Gastroesophageal sphincter (tissue), 4 donors: Measurements from ENCODE around the gene SLC35G6. TPM values are rescaled to one million over a fixed set of nuclear protein-coding genes. Genes with fewer than 3 reads are reported as not detected.
A peak's percentile ranks its signal among the peaks of the same experiment; 100 is the strongest.
"Not testable (repeated sequence)": the region's sequence is repeated elsewhere in the genome, so short reads cannot be mapped to it uniquely, and the experiment has no call there.

Source experiments
- ATAC-seq: fragments of 150-250 bp; one replicate; pipeline ENCODE4 v1.9.1; 2016; ENCODE audit warnings: mild to moderate bottlenecking, moderate library complexity
- H3K27ac ChIP-seq, 4 donors: fragments of 200-600 bp; sonication (generic) in 3 of 4; 1 replicate in 3 of 4; 2 replicates in 1 of 4; pipeline ENCODE4 v1.5.1; 2016 to 2019
- H3K27me3 ChIP-seq: fragments of 200-600 bp; sonication (generic); one replicate; pipeline ENCODE4 v1.5.1; 2019
- H3K36me3 ChIP-seq, 2 donors: fragments of 200-600 bp; sonication (generic); one replicate each; pipeline ENCODE4 v1.5.1; 2019; ENCODE audit warnings: control low read depth in 1 of 2
- H3K4me1 ChIP-seq, 3 donors: fragments of 200-600 bp; sonication (generic); 1 replicate in 2 of 3; 2 replicates in 1 of 3; pipeline ENCODE4 v1.5.1; 2016 to 2019; ENCODE audit warnings: control low read depth in 2 of 3
- H3K4me3 ChIP-seq, 2 donors: fragments of 200-600 bp; sonication (generic); one replicate each; pipeline ENCODE4 v1.5.1; 2019; ENCODE audit warnings: mild to moderate bottlenecking in 1 of 2, moderate library complexity in 1 of 2
- H3K9me3 ChIP-seq, 3 donors: fragments of 200-600 bp; sonication (generic); one replicate each; pipeline ENCODE4 v1.5.1; 2017 to 2019; ENCODE audit warnings: control low read depth in 2 of 3
- EP300 ChIP-seq: sonication (generic); formaldehyde crosslinking; IDR thresholded peaks from one replicate; pipeline ENCODE4 v1.6.1; 2017; ENCODE audit warnings: antibody characterized with exemption, mild to moderate bottlenecking
- POLR2A ChIP-seq, 2 donors: fragments of 450-650 bp; IDR thresholded peaks; one replicate each; pipeline ENCODE4 v1.6.1; 2017; ENCODE audit warnings: antibody characterized with exemption in 2 of 2, mild to moderate bottlenecking in 2 of 2, moderate library complexity in 1 of 2
- POLR2AphosphoS5 ChIP-seq: sonication (generic); formaldehyde crosslinking; IDR thresholded peaks from one replicate; pipeline ENCODE4 v1.6.1; 2017; ENCODE audit warnings: antibody characterized with exemption
- WGBS, 2 donors: methylation state at CpG; one replicate each; pipeline ENCODE4 v1.1.5; 2018; ENCODE audit warnings: low coverage in 1 of 2; 5-methylcytosine and 5-hydroxymethylcytosine counted together
- total RNA-seq, 4 donors: library from RNA; depleted of rRNA; stranded (reverse); fragments of >200 nt; gene quantifications; one replicate each; pipeline ENCODE4 v1.1.0, GENCODE V29; 2016
- TF ChIP-seq, protein P1 (sequence below), 4 experiments: fragments of 200-600 bp in 2 of 4; fragments of 450-650 bp in 2 of 4; sonication (generic) in 1 of 4; IDR thresholded peaks; one replicate each; pipeline ENCODE4 v1.5.1; 2017 to 2019; ENCODE audit warnings: antibody characterized with exemption in 4 of 4, mild to moderate bottlenecking in 2 of 4, moderate library complexity in 2 of 4

Gene SLC35G6
- total RNA-seq, 4 donors from 2014 or later: not detected

DNA sequence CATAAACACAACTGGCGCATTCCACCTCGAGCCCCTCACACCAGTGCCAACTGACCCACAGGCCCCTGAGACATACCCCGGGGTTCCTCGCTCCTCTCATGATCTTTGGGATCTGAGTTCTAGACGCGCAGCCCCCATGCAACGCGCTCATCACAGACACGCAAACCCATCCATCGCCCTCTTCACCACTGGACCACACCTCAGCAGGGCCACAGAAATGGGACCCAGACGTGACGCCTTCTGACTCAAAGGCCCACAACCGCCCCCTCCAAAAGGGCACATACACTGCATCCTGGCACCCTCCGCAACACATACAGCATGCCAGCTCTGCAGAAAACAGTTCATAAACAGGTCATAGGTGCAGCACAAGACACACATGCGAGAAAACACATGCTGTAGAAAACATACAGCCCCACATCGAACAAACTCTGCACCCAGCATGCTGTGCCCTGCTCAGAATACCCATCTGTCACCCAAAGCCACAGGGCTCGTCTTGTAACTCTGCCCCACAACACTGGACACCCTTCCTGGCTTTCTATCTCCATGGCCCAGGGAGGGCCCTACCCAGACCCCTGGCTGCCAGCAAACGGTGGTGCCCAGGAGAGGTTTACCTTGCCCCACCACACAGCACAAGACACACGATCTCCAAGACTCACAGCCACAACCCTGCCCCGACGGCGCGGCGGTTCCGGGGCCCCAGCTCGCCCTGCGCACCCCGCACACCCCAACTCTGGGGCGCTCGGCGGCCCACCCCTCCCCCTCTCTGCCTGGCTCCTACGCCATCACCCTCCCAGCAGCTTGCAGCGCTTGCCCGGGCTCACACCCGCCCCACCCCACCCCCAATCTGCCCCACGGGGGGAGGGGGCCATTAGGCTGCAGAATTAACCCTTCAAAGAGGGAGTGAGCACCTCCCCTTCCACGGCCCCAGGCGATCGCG lies 2.7 kb upstream of the SLC35G6 start:
- ATAC-seq: peak; percentile 6

DNA sequence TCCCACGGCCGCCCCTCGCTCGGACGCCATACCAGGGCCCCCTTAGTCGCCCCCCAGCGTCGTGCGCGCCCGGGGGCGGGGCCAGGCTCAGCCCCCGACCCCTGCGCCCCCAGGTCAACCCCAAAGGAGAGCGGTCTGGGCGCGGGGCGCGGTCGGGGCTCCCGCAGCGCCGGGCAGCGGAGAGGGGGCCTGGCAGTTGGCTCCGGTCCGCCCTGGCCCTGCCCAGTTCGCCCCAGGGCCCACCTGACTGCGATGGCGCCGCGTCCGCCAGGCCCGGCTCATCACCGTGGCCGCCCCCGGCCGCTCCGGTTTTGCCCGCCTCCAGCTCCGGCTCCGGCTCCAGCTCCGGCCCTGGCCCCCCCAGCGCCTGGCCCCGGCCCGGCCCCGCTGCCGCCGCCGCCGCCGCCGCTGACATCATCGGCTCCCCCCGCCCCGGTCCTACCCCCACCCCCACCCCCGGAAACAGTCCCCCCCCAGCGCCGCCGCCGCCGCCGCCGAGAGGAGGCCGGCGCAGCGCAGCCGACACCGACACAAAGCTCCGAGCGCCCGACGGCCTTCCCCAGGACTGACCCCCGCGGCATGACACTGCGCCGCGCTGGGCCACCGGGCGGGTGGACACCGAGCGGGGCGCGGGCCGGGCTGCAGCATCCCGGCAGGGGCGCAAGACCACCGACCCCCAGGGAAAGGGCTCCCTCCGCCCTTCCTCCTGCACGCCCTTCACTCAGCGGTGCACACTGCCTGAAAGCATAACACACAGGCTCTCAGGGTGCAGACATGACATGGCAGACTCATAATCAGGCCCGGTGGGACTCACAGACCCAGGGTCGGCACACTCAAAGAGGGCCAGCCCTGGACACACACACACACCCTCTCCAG lies 1.8 kb upstream of the SLC35G6 start, which contains the start of gene ZBTB4:
ZBTB4 (minus strand) TSS at position 419 of the 876 bp plus-strand sequence. CDS start 12,830 bp downstream, outside the sequence.
- WGBS, 2 donors: no CpG with 5 or more reads among the region's 92 CpGs
- H3K9me3 ChIP-seq: no peaks in the 10 kb centered on the region
- ATAC-seq: peak; percentile 14
- no peak for TF ChIP-seq EP300
- peak; percentile 53 to 59 for TF ChIP-seq POLR2A (IDR thresholded peaks at IDR 0.05)
- peak; percentile 49 for TF ChIP-seq POLR2AphosphoS5
- H3K27ac ChIP-seq: peak within 1 kb of the TSS; percentile 99 to 100 (median 100)
- no peaks in the 10 kb centered on the region for H3K36me3 ChIP-seq
- H3K4me3 ChIP-seq: peak within 1 kb of the TSS; percentile 96 to 100
- H3K4me1 ChIP-seq: peaks cover 4 to 80% (median 39%) of the 10 kb centered on the region in 3 donors
- H3K27me3 ChIP-seq: no peaks in the 10 kb centered on the region

More for the DNA sequence above, 2.7 kb upstream of the SLC35G6 start:
- H3K4me1 ChIP-seq: peaks cover 4 to 89% (median 39%) of the 10 kb centered on the region in 3 donors
- peak overlapping the region; percentile 96 to 100 for H3K4me3 ChIP-seq
- no peak for TF ChIP-seq EP300
- no peak for TF ChIP-seq POLR2AphosphoS5
- no peak for TF ChIP-seq POLR2A (IDR thresholded peaks at IDR 0.05)
- TF ChIP-seq, protein P1, sequence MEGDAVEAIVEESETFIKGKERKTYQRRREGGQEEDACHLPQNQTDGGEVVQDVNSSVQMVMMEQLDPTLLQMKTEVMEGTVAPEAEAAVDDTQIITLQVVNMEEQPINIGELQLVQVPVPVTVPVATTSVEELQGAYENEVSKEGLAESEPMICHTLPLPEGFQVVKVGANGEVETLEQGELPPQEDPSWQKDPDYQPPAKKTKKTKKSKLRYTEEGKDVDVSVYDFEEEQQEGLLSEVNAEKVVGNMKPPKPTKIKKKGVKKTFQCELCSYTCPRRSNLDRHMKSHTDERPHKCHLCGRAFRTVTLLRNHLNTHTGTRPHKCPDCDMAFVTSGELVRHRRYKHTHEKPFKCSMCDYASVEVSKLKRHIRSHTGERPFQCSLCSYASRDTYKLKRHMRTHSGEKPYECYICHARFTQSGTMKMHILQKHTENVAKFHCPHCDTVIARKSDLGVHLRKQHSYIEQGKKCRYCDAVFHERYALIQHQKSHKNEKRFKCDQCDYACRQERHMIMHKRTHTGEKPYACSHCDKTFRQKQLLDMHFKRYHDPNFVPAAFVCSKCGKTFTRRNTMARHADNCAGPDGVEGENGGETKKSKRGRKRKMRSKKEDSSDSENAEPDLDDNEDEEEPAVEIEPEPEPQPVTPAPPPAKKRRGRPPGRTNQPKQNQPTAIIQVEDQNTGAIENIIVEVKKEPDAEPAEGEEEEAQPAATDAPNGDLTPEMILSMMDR (IDR thresholded peaks at IDR 0.05): no peak
- H3K9me3 ChIP-seq: no peaks in the 10 kb centered on the region
- no peaks in the 10 kb centered on the region for H3K27me3 ChIP-seq
- peak overlapping the region; percentile 99 to 100 (median 100) for H3K27ac ChIP-seq
- H3K36me3 ChIP-seq: no peaks in the 10 kb centered on the region
- 21 to 36% methylated on average over 10 to 12 of the region's 40 CpGs for WGBS, 2 donors

DNA sequence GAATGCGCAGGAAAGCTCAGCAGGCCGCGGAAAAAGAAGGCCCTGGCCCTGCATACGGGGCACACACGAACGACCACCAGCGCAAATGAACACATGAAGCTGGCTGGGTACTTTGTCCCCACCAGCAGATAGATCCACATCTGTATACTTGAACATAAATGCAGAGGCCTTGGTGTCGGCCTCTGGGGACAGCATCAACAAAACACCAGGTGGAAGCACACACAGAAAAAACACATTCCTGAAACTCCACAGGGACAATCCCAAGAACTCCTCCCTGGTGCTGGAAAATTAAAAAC lies 1.2 kb upstream of the SLC35G6 start:
- no peaks in the 10 kb centered on the region for H3K27me3 ChIP-seq
- H3K9me3 ChIP-seq: no peaks in the 10 kb centered on the region
- no peak for ATAC-seq
- TF ChIP-seq POLR2AphosphoS5: no peak
- no peak for TF ChIP-seq POLR2A (IDR thresholded peaks at IDR 0.05)
- TF ChIP-seq, protein P1 (IDR thresholded peaks at IDR 0.05): no peak
- no peak for TF ChIP-seq EP300
- H3K4me3 ChIP-seq: peak overlapping the region; percentile 96 to 100
- no CpG with 5 or more reads among the region's 8 CpGs for WGBS, 2 donors
- H3K4me1 ChIP-seq: peaks cover 4 to 76% (median 37%) of the 10 kb centered on the region in 3 donors
- H3K27ac ChIP-seq: peak overlapping the region; percentile 99 to 100 (median 100)
- H3K36me3 ChIP-seq: no peaks in the 10 kb centered on the region

DNA sequence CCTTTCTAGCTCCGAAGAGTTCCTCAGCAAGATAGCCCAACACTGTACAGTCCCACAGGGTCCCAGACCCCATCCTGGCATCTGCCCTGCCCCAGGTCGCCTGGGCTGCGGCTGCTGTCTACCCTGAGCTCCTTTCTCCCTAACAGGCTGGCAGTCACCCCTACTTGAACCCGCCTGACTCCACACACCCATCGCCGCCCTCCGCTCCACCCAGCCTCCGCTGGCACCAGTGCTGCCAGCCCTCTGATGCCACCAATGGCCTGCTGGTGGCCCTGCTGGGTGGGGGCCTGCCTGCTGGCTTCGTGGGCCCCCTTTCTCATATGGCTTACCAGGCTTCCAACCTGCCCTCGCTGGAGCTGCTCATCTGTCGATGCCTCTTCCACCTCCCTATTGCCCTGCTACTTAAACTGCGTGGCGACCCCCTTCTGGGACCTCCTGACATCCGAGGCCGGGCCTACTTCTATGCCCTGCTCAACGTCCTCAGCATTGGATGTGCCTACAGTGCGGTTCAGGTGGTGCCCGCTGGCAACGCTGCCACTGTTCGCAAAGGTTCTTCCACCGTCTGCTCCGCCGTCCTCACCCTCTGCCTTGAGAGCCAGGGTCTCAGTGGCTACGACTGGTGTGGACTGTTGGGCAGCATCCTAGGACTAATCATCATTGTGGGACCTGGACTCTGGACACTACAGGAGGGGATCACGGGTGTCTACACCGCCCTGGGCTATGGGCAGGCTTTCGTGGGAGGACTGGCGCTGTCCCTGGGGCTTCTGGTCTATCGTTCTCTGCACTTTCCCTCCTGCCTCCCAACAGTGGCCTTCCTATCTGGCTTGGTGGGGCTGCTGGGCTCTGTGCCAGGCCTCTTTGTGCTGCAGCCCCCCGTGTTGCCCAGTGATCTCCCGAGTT lies 846 bp downstream of the SLC35G6 start:
- 81 to 94% methylated on average over 9 to 10 of the region's 31 CpGs for WGBS, 2 donors
- ATAC-seq, H3K27me3 ChIP-seq, H3K4me3 ChIP-seq, H3K36me3 ChIP-seq, H3K9me3 ChIP-seq: not testable (repeated sequence)
- Histone ChIP-seq H3K4me1 (peaks cover 4 to 76% (median 32%) of the 10 kb centered on the region in 3 donors), H3K27ac (peak overlapping the region in 3 of 4 donors; percentile 97 to 100 (median 99))

DNA sequence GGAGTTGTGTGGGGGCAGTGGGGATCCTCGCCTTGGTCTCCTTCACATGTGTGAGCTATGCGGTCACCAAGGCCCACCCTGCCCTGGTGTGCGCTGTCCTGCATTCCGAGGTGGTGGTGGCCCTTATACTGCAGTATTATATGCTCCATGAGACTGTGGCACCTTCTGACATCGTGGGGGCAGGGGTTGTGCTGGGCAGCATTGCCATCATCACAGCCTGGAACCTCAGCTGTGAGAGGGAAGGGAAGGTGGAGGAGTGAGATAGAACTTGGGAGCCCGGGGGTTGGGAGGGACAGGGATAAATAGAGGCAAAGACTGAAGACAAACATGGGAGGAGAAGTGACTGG lies 1.5 kb downstream of the SLC35G6 start:
- H3K36me3 ChIP-seq, H3K9me3 ChIP-seq, ATAC-seq, H3K27me3 ChIP-seq: not testable (repeated sequence)
- H3K27ac ChIP-seq: peak overlapping the region; percentile 89 to 100 (median 98)
- peaks cover 2 to 76% (median 31%) of the 10 kb centered on the region in 3 donors for H3K4me1 ChIP-seq
- WGBS, 2 donors: 44% methylated on average over 2 of the region's 6 CpGs; no CpG with 5 or more reads in 1 of the 2 donors
- peak overlapping the region; percentile 50 to 74 for H3K4me3 ChIP-seq
